22Rv1 (cell line): ENCODE data around the gene USP6NL.

ENCODE experiments used
- CTCF ChIP-seq: fragments of 450-650 bp; IDR thresholded peaks from 2 replicates; pipeline ENCODE4 v1.5.1; 2017; ENCODE audit warnings: mild to moderate bottlenecking
- ZFX ChIP-seq: fragments of 450-650 bp; IDR thresholded peaks from 2 replicates; pipeline ENCODE4 v1.6.1; 2017; ENCODE audit warnings: antibody characterized with exemption, borderline replicate concordance

GRCh38 chr10:11522821-11523245 is 88.6 kb downstream of the USP6NL start:
- TF ChIP-seq CTCF = no peak
- TF ChIP-seq ZFX = no peak
